ENCODE data around the gene KNCN.

The KNCN gene

DNA sequence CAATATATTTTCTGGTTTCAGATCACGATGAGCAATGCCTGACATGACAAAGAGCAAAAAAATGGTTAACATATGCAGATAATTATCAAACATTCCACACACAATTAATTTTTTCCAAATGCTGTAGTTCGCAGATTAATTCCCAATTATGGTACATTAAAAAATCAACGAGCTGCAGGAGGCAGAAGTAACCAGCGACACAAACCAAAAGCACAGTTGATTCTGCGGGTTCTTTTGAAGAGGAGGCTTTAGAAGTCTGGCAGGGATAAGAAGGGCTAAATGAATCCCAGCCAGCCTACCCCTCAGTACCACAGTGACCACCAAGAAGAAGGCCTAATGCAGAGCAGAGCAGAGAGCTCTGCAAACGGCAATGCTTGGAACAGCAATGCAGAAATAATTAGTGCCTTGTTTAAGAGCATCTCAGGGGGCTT, 17.0 kb upstream of the KNCN start:
- H3K9me3 ChIP-seq (ENCODE audit: severe bottlenecking) = no peaks in the 10 kb centered on the region
- no peak overlapping the region for H3K27ac ChIP-seq
- DNase-seq = no peak
- no peak overlapping the region for H3K4me3 ChIP-seq (ENCODE audit: low read depth, low read length)
- H3K36me3 ChIP-seq = 0 out of 2 replicates have a peak, but pooled peaks cover 5% of the 10 kb centered on the region
- TF ChIP-seq, protein P1, sequence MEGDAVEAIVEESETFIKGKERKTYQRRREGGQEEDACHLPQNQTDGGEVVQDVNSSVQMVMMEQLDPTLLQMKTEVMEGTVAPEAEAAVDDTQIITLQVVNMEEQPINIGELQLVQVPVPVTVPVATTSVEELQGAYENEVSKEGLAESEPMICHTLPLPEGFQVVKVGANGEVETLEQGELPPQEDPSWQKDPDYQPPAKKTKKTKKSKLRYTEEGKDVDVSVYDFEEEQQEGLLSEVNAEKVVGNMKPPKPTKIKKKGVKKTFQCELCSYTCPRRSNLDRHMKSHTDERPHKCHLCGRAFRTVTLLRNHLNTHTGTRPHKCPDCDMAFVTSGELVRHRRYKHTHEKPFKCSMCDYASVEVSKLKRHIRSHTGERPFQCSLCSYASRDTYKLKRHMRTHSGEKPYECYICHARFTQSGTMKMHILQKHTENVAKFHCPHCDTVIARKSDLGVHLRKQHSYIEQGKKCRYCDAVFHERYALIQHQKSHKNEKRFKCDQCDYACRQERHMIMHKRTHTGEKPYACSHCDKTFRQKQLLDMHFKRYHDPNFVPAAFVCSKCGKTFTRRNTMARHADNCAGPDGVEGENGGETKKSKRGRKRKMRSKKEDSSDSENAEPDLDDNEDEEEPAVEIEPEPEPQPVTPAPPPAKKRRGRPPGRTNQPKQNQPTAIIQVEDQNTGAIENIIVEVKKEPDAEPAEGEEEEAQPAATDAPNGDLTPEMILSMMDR (IDR thresholded peaks at IDR 0.05; ENCODE audit: low read depth, low read length) = no peak
- H3K27me3 ChIP-seq (ENCODE audit: insufficient read depth, low read depth, severe bottlenecking) = no peaks in the 10 kb centered on the region

DNA sequence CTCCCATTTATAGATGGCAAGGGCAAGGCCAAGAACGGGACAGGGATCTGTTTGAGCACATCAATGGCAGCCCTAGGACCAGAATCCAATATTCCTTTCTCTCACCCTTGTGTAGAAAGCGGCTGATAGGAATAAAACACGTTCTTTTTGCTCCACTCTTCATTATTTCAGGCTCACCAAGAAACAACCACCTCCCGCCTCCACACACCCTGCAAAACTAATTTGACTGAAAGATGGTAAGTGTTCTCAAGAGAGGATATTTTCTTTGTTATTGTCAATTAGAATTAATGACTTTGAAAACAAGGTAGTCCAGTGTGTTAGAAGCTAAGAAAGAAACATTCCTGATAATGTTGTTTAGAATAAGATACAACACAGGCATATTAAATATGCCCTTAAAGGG, 11.9 kb upstream of the KNCN start:
- TF ChIP-seq, protein P1 (IDR thresholded peaks at IDR 0.05; ENCODE audit: low read depth, low read length) = no peak
- H3K27ac ChIP-seq = no peak overlapping the region
- DNase-seq = no peak
- no peaks in the 10 kb centered on the region for H3K27me3 ChIP-seq (ENCODE audit: insufficient read depth, low read depth, severe bottlenecking)
- H3K4me3 ChIP-seq (ENCODE audit: low read depth, low read length) = no peak overlapping the region
- no peaks in the 10 kb centered on the region for H3K9me3 ChIP-seq (ENCODE audit: severe bottlenecking)
- H3K36me3 ChIP-seq = peaks cover 5% of the 10 kb centered on the region; the same call in 1 of the 2 replicates

DNA sequence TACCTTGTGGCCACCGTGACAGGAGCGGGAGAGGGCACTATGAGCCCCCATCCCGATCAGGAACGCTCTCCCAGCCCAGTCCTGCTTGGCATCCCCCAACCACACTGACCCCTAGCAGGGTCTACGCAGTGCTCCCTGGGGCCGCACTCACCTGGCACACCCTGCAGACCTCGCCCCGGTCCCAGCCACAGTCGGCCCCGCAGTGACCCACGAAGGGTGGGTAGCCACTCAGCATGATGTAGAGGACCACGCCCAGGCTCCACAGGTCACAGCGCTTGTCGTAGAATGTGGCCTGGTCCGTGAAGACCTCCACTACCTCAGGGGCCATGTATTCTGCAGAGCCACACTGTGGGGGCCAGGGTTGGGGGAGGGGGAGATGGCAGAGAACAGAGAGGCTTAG, 11.1 kb upstream of the KNCN start:
- H3K36me3 ChIP-seq = peaks cover 3% of the 10 kb centered on the region; the same call in 1 of the 2 replicates
- no peak overlapping the region for H3K4me3 ChIP-seq (ENCODE audit: low read depth, low read length)
- TF ChIP-seq, protein P1 (IDR thresholded peaks at IDR 0.05; ENCODE audit: low read depth, low read length) = no peak
- no peak overlapping the region for H3K27ac ChIP-seq
- H3K9me3 ChIP-seq (ENCODE audit: severe bottlenecking) = no peaks in the 10 kb centered on the region
- DNase-seq = no peak
- H3K27me3 ChIP-seq (ENCODE audit: insufficient read depth, low read depth, severe bottlenecking) = no peaks in the 10 kb centered on the region

DNA sequence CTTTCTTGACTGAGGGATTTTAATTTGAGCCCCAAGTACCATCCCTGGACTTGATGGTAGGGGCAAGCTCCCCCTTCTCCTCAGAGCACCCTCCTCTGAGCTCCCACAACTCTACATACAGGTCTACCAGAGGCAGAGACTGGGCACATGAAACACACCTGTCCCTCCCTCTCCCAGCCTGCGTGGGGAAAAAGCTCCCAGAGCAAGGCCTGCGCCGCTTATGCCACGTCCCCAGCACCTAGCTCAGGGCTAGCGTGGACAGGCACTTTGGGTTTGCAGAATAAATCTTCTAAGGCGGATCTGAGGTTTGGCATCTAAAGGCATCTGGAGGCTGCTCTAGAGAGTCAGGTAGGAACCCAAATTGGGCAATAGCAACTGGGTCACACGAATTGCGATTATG, 7.5 kb upstream of the KNCN start:
- no peak overlapping the region for H3K4me3 ChIP-seq (ENCODE audit: low read depth, low read length)
- no peaks in the 10 kb centered on the region for H3K27me3 ChIP-seq (ENCODE audit: insufficient read depth, low read depth, severe bottlenecking)
- no peaks in the 10 kb centered on the region for H3K9me3 ChIP-seq (ENCODE audit: severe bottlenecking)
- no peak for DNase-seq
- H3K36me3 ChIP-seq = no peaks in the 10 kb centered on the region; the same call in 1 of the 2 replicates
- TF ChIP-seq, protein P1 (IDR thresholded peaks at IDR 0.05; ENCODE audit: low read depth, low read length) = no peak
- no peak overlapping the region for H3K27ac ChIP-seq

DNA sequence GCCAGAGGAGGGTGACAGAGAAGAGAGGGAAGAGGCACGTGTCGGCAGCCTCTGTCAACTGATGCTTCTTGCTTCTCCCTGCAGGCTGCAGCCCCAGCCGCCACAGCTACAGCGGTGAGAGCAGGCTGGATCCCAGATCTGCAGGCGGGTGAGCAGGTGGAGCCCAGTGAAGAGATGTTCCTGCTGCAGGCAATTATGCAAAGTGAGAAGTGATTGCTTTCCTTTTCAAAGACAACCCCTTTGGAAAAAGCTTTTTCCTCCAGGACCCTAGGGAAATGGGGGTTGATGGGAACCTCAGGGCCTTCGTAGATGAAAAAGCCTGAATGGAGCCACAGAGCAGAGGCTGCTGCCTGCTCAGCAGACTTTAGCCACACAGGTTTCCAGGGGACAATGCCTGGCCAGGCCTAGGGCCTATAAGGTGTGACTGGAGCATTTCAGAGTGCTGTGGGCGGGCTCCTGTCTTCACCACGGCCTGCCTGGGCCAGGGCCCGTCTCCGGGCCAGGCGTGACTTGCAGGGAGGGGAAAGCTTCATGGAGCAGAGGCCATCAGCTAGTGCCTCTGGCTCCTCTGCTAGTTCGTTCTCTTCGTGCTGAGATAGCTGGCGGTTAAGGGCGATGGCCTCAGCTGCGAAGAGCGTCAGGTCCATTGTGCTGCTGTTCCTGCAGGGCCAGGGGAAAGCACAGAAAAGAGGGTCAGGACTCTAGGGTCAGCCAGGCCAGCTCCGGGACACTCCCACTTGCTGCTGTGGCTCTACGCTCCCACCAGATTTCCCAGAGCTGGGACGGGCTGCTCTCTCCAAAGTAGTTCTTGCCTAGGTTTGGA, 6.9 kb upstream of the KNCN start:
- DNase-seq = no peak
- no peak overlapping the region for H3K4me3 ChIP-seq (ENCODE audit: low read depth, low read length)
- H3K9me3 ChIP-seq (ENCODE audit: severe bottlenecking) = no peaks in the 10 kb centered on the region
- no peaks in the 10 kb centered on the region; the same call in 1 of the 2 replicates for H3K36me3 ChIP-seq
- TF ChIP-seq, protein P1 (IDR thresholded peaks at IDR 0.05; ENCODE audit: low read depth, low read length) = no peak
- H3K27me3 ChIP-seq (ENCODE audit: insufficient read depth, low read depth, severe bottlenecking) = no peaks in the 10 kb centered on the region
- H3K27ac ChIP-seq = no peak overlapping the region

Data from WERI-Rb-1 (cell line).